ENCODE results near the gene IGF1.
"Not testable (repeated sequence)": the region's sequence is repeated elsewhere in the genome, so short reads cannot be mapped to it uniquely, and the experiment has no call there.

GRCh38 chr12:102354281-102354680 lies 126.1 kb downstream of the IGF1 start:
- TF ChIP-seq POLR2A (IDR thresholded peaks at IDR 0.05; ENCODE audit: low read depth, low read length); POLR2AphosphoS5 (IDR thresholded peaks at IDR 0.05; ENCODE audit: low read depth, low read length); TAF1 (IDR thresholded peaks at IDR 0.05; ENCODE audit: borderline replicate concordance, low read depth, low read length): not testable (repeated sequence)
